Prostate gland (tissue), 2 donors: ENCODE data around the gene RXRA.

ENCODE experiments used
- CTCF ChIP-seq, 4 experiments: fragments of 200-600 bp in 2 of 4; fragments of 450-650 bp in 2 of 4; sonication (generic) in 2 of 4; IDR thresholded peaks; 1 replicate in 3 of 4; 2 replicates in 1 of 4; pipeline ENCODE4 v1.5.1; 2016 to 2019; ENCODE audit warnings: antibody characterized with exemption in 4 of 4, mild to moderate bottlenecking in 2 of 4, moderate library complexity in 2 of 4
- POLR2A ChIP-seq: fragments of 450-650 bp; IDR thresholded peaks from one replicate; pipeline ENCODE4 v1.6.1; 2016; ENCODE audit warnings: antibody characterized with exemption, mild to moderate bottlenecking
- POLR2AphosphoS5 ChIP-seq: sonication (generic); formaldehyde crosslinking; IDR thresholded peaks from one replicate; pipeline ENCODE4 v1.6.1; 2017; ENCODE audit warnings: antibody characterized with exemption

GRCh38 chr9:134433909-134434882, 107.9 kb downstream of the RXRA start:
- TF ChIP-seq CTCF (IDR thresholded peaks at IDR 0.05) (no peak), POLR2AphosphoS5 (no peak), POLR2A (no peak)
